CD4-positive, alpha-beta T cell (primary cell): ENCODE data around the gene YTHDF1. TPM values are rescaled to one million over a fixed set of nuclear protein-coding genes. Genes with fewer than 3 reads are reported as not detected.

ENCODE experiments used
- ATAC-seq: fragments of 200-7000 bp; cut with Tn5 transposase; one replicate; pipeline ENCODE4 v1.10.0; 2022; ENCODE audit warnings: mild to moderate bottlenecking; ENCODE audit not compliant: poor library complexity
- CTCF ChIA-PET: fragments of 350-600 bp; sonication (Branson Sonifier 250); formaldehyde crosslinking; loops from one replicate; lab custom pipeline; 2021; ENCODE audit warnings: antibody characterized with exemption, inconsistent platforms; lab: Charles Lee
- POLR2A ChIA-PET: fragments of 350-600 bp; sonication (Branson Sonifier 250); formaldehyde crosslinking; loops from one replicate; lab custom pipeline; 2021; ENCODE audit warnings: antibody characterized with exemption, inconsistent platforms; lab: Charles Lee
- DNase-seq, 14 experiments: peaks; one replicate each; pipeline ENCODE4 v3.0.0-alpha.2; 2013 to 2020; ENCODE audit warnings: mixed read lengths in 2 of 14
- H3K27ac ChIP-seq, 2 donors: one replicate each; pipeline versions ENCODE4 v1.5.1 to v1.7.0; 2013; ENCODE audit warnings: low read length in 2 of 2, low read depth in 1 of 2, mild to moderate bottlenecking in 1 of 2
- H3K27me3 ChIP-seq, 2 experiments: 1 replicate in 1 of 2; 2 replicates in 1 of 2; pipeline versions ENCODE4 v1.6.1 to v1.7.0; 2013; ENCODE audit warnings: low read length in 2 of 2, control low read depth in 1 of 2, mild to moderate bottlenecking in 1 of 2, moderate library complexity in 1 of 2; ENCODE audit not compliant: insufficient read depth in 2 of 2, control insufficient read depth in 1 of 2
- H3K36me3 ChIP-seq: one replicate; pipeline ENCODE4 v1.6.1; 2013; ENCODE audit warnings: low read length, control low read depth; ENCODE audit not compliant: insufficient read depth
- H3K4me1 ChIP-seq: one replicate; pipeline ENCODE4 v1.6.1; 2013; ENCODE audit warnings: low read length, control low read depth; ENCODE audit not compliant: insufficient read depth
- H3K4me3 ChIP-seq: one replicate; pipeline ENCODE4 v1.5.1; 2013; ENCODE audit warnings: mild to moderate bottlenecking, low read length, moderate library complexity
- H3K9me3 ChIP-seq, 2 experiments: 1 replicate in 1 of 2; 2 replicates in 1 of 2; pipeline versions ENCODE4 v1.6.1 to v1.7.0; 2013; ENCODE audit warnings: low read length in 2 of 2, mild to moderate bottlenecking in 2 of 2, control low read depth in 1 of 2, moderate library complexity in 1 of 2; ENCODE audit not compliant: control insufficient read depth in 1 of 2, insufficient read depth in 1 of 2
- H3K27ac Mint-ChIP-seq: one replicate; pipeline ENCODE4 v1.8.0; 2020; ENCODE audit warnings: mixed read lengths
- H3K27me3 Mint-ChIP-seq: one replicate; pipeline ENCODE4 v1.8.0; 2021; ENCODE audit warnings: mixed read lengths
- H3K36me3 Mint-ChIP-seq: one replicate; pipeline ENCODE4 v1.8.0; 2021; ENCODE audit warnings: low read depth, mixed read lengths
- H3K4me1 Mint-ChIP-seq: one replicate; pipeline ENCODE4 v1.8.0; 2021; ENCODE audit warnings: low read depth, mixed read lengths
- H3K4me3 Mint-ChIP-seq: one replicate; pipeline ENCODE4 v1.8.0; 2020; ENCODE audit warnings: mild to moderate bottlenecking, mixed read lengths
- H3K9me3 Mint-ChIP-seq: one replicate; pipeline ENCODE4 v1.8.0; 2020; ENCODE audit warnings: mixed read lengths
- CTCF ChIP-seq: fragments of 200-600 bp; IDR thresholded peaks from one replicate; pipeline ENCODE4 v1.8.0; 2022; ENCODE audit warnings: antibody characterized with exemption, mild to moderate bottlenecking
- intact Hi-C, 2 experiments: fragments of 100-400 bp; cut with DNase I in 1 of 2; cut with micrococcal nuclease in 1 of 2; formaldehyde crosslinking; loops; one replicate each; pipeline versions ENCODE4 v1.15.1 to v1.9.0; 2023 to 2025; cut with DNase I, micrococcal nuclease
- total RNA-seq, 174 experiments: library from RNA in 2 of 174; stranded (reverse) in 2 of 174; gene quantifications; one replicate each; pipeline ENCODE4 v1.2.3 and lab custom pipeline; 2021 to 2026

YTHDF1 gene
- total RNA-seq, 2 experiments from 2014 or later, result 43.7 to 44.1 TPM

DNA sequence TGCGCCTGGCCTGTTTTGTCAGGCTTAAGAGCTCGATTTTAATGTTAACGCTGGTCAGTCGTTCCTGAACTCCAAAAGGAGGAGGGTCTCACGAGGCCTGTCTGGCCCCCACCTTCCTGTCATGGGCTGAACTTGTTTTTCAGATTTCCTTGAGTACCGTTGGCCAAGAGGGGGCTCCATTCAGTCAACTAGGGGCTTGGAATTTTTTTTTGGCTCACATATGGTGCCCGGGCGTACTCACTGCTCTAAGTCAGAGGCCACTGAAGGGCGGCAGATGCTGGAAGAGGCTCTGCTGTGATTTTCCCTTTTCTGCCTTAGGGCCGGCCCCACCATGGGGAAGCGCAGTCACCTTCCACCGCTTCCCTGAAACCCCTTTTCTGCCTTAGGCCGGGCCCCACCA is 12.9 kb upstream of the YTHDF1 start:
- Mint-ChIP-seq H3K4me1 (peaks cover 4% of the 10 kb centered on the region), H3K27me3 (peaks cover 38% of the 10 kb centered on the region), H3K9me3 (no peaks in the 10 kb centered on the region), H3K27ac (no peak overlapping the region), H3K4me3 (no peak overlapping the region), H3K36me3 (no peaks in the 10 kb centered on the region)
- POLR2A ChIA-PET, result no interaction called here
- Histone ChIP-seq H3K9me3 (peaks cover 0 to 4% of the 10 kb centered on the region in 2 experiments), H3K36me3 (no peaks in the 10 kb centered on the region), H3K27ac (no peak overlapping the region), H3K27me3 (peaks cover 25 to 49% of the 10 kb centered on the region in 2 experiments), H3K4me1 (no peaks in the 10 kb centered on the region), H3K4me3 (no peak overlapping the region)
- TF ChIP-seq CTCF, result no peak
- intact Hi-C loops, result no loop called here
- DNase-seq (no peak), ATAC-seq (no peak)
- CTCF ChIA-PET, result no interaction called here

DNA sequence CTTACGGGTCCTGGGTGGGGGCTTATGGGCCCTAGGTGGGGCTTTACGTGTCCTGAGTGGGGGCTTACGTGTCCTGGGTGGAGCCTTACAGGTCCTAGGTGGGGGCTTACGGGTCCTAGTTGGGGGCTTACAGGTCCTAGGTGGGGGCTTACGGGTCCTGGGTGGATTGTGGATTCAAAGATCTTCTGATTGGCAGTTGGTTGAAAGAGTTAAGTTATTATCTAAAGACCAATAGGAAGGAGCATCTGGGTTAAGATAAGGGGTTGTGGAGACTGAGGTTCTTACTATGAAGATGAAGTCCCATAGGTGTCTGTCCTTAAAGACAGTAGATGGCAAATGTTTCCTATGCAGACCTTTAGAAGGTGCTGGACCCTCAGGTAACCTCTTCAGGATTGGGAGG is 11.3 kb upstream of the YTHDF1 start:
- Histone ChIP-seq H3K27ac (no peak overlapping the region), H3K4me1 (peaks cover 5% of the 10 kb centered on the region), H3K36me3 (no peaks in the 10 kb centered on the region), H3K9me3 (peaks cover 0 to 4% of the 10 kb centered on the region in 2 experiments), H3K27me3 (peaks cover 16 to 36% of the 10 kb centered on the region in 2 experiments), H3K4me3 (no peak overlapping the region)
- Mint-ChIP-seq H3K27ac (no peak overlapping the region), H3K4me1 (peaks cover 4% of the 10 kb centered on the region), H3K36me3 (no peaks in the 10 kb centered on the region), H3K9me3 (no peaks in the 10 kb centered on the region), H3K27me3 (peaks cover 34% of the 10 kb centered on the region), H3K4me3 (no peak overlapping the region)
- ChIA-PET POLR2A (no interaction called here), CTCF (no interaction called here)
- TF ChIP-seq CTCF, result no peak
- no peak for ATAC-seq
- DNase-seq, result no peak
- intact Hi-C loops, result no loop called here

GRCh38 chr20:63226042-63226943 is 10.4 kb upstream of the YTHDF1 start:
- DNase-seq (no peak), ATAC-seq (no peak)
- Histone ChIP-seq H3K27ac (no peak overlapping the region), H3K36me3 (no peaks in the 10 kb centered on the region), H3K4me1 (peaks cover 5% of the 10 kb centered on the region), H3K9me3 (peaks cover 0 to 4% of the 10 kb centered on the region in 2 experiments), H3K4me3 (no peak overlapping the region), H3K27me3 (peaks cover 15 to 27% of the 10 kb centered on the region in 2 experiments)
- intact Hi-C loops, result no loop called here
- POLR2A ChIA-PET, result no interaction called here
- TF ChIP-seq CTCF, result no peak
- Mint-ChIP-seq H3K27ac (no peak overlapping the region), H3K4me1 (peaks cover 4% of the 10 kb centered on the region), H3K27me3 (peaks cover 24% of the 10 kb centered on the region), H3K4me3 (no peak overlapping the region), H3K36me3 (no peaks in the 10 kb centered on the region), H3K9me3 (no peaks in the 10 kb centered on the region)
- CTCF ChIA-PET, result no interaction called here
